Measurements from ENCODE around the gene CCDC70.

The CCDC70 gene

DNA sequence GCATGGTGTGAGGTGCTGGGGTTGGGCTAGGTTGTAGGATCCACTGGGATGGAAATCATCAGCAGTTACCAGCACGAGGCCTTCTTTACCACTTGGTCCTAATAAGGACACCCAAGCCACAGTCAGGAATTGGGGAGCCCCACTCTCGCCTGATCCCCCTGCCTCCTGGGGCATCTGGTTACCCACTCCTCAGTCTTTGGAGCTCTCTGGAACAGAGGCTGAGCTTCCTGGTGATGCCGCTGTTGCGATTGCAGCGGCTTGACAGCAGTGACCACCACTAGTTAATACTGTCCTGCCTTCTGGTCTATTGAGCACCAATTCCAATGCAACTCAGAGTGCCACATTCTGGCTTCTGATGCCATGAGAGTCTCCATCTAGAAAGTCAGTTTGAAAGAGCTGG, 30.2 kb upstream of the CCDC70 start:
- DNase-seq = no peak

DNA sequence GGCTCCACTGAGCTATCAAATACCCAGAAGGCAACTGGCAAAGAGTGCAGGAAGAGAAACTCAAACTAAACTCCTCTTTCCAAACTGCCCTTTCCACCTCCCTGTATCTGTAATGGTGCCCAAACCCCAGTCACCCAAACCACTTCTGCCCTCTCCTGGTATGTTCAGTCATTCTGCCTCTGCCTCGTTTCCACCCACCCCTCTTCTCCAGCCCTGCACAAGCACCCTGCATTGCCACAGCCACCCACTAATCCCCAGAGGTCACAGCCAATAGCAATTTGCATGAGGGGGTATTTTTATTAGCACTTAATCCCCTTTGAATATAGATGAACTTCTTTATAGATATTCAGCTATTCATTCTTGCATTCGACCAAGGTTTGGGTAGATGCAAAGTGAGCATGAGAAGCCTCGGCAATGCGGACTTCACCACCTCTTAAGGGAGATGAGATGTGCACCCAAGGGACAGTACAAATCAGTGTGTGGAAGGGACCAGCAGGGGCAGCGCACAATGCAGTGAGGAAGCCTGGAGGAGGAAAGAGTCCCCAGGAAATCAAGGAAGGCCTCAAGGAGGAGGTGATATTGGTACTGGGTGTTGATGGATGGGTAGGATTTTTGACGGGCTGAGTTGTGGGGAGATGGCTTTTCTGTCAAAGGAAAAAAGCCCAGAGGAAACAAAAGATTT, 29.2 kb upstream of the CCDC70 start:
- DNase-seq = peak; percentile 74

DNA sequence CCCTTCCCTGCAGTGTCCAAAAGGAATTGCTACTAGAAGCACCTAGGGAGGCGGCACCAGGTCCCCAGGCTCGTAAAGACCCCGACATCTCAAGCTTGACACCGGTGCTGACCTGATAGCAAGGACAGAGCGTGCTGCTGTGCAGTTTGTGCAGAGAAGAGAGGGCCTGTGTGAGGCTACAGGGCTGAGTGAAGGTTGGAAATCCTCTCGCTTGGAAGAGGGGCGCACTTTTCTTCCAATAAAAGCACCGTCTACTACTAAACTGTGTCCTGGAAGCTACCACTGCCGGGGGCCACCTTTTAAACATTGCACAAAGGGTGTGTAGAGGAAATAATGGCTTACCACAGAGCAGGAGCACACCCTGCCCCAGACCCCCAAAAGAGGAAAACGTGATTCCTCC, 27.8 kb upstream of the CCDC70 start:
- no peak for DNase-seq

DNA sequence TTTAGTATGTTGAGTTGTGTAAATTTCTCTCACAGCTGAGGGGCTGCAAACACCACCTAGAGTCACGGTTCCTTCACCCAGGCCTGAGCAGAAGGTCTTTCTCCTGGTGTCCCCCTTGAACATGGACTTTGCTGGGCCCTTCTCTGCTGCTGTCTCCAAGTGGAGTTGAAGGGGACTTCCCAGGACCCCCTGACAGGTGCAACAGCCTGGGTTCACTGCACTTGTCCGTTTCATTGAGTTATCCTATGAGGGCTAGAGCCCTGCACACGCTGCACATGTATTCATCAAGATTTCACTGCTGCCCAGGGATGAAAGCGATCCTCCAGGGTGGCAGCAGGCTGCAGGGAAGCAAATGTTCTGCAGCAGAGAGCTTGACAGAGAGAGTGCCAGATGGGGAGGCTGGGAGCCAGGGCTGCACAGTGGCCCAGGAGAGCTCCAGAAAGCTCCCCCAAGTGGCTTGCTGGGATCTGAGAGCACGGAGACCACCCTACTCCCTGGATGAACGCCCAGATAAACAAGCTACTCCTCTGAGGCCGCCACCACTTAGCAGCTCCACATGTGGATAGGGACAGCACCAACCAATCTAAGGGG, 27.1 kb upstream of the CCDC70 start:
- DNase-seq = no peak

DNA sequence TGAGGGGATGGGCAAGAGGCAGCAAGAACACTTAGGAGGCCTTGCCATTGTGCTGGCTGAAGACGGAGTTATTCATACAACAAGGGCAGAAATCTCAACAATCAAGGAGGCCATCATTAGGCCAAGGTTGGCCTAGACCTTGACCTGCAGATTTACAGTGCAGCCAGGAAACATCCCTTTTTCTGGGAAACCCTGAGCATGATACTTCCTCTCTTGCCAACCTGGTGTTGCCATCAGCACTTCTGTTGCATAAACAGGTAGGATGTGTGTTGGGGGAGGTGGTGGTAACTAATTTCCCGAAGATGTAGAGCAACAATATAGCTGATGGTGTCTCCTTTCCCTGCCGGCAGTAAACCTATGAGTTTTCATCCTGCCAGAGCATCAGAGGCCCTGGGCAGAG, 24.8 kb upstream of the CCDC70 start:
- DNase-seq = no peak

DNA sequence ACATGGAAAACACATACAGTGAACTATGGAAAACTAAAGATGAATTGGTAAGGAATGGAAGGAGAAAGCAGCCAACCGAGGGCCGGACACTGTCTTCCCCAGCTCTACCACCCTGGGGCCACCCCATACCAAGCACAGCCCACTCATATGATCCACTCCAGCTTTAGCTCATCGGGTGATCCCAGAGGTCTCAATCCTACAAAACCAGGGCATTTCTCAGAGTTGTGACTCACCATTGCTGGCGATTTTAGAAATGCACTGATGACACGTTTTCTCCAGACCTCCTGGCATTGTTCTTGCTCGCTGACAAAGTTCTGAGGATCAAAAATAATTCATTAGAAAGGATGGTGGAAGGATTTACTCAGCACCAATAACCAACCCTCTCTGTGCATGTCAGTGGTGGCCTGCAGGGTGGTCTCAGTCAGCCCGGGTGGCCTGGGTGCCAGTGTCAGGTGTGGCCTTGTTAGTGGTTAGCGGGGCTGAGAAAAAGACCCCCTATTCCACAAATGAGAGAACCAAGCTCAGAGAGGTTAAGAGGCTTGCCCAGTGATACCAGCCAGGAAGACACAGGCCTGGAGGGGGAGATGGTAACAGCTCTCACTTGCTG, 23.4 kb upstream of the CCDC70 start:
- no peak for DNase-seq

DNA sequence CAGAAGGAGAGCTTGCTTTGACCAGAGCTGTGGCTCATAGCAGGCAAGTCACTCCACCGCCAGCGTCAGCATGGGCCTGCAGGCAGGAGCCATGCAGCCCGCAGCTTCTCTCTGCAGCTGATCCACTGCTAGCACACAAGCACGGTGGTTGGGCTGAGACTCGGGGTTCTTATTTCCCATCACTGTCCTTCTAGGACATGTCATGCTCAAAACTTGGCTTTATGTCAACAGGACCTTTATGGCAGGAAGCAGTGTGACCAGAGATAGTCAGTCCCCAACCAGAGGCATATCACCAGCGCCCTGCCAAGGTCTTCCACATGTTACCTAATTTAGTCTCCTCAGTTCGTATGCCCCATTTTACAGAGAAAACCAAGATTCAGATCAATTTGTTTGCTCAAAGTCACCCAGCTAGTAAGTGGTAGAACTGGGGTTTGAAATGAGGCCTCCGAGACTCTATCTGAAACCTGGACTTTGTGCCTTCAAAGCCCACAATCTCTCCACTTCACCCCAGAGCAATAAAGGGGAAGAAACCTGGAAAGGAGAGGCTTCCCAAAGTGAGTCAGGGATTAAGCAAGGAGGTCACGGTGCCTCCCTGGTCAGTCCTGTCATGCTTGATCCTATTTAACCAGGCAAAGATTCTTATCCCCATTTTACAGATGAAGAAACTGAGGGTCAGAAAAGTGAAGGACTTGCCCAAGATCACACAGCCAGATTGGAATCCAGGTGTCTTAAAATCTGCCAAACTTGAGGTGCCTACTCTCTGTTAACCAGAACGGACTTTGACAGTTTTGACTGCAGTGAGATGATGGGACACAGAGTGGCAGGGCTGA, 21.8 kb upstream of the CCDC70 start:
- no peak for DNase-seq

DNA sequence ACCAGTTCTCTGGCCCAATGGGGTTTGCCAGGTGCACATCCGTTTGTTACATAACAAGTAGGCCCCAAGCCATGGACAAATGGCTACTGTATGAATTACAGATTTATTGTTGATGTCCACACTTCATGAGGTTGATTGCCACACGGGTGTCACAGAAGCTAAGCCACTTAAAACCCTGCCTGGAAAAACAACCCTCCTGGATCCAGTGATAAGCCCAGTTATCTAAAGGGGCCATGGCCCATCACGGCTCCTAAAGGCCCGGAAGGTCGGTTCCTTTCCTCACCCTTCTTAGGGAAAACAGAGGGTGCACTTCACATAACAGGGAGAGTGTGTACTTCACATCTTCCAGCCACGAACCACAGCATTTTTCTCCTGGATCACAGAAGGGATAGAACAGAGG, 20.9 kb upstream of the CCDC70 start:
- no peak for DNase-seq

DNA sequence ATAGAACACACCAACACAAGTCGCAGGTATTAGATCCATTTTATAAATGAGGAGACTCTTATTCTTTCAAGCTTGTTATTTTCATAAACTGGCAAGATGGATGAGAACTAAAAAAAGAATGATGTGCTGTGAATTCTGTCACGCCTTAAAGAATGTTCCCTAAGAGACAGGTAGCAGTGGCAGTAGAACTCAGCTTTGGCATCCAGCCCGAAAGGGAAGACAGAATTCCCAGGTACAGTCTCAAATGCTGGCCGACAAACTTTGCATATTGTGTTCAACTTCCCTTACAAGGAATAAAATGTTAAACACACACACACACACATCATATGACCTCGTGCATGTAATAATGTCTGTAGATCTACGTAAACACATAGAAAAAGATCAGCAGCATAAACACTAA, 20.0 kb upstream of the CCDC70 start:
- no peak for DNase-seq

DNA sequence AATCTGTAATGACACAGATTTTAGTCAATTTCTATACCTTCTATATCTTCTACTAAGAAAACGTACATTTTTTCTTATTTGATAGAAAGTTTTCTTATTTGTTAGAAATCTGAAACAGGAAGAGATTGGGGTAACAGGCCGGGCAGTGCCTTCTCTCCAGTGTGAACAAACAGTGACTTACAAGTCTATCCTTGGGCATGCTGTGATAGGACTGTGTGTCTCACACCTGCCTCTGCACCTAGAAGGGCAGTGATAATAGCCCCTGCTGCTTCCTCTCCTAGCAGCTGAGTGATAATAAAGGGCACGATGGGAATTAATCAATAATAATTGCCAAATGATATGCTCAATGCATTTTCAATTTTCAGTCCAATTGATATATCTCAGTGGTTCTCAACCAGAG, 18.2 kb upstream of the CCDC70 start:
- no peak for DNase-seq

DNA sequence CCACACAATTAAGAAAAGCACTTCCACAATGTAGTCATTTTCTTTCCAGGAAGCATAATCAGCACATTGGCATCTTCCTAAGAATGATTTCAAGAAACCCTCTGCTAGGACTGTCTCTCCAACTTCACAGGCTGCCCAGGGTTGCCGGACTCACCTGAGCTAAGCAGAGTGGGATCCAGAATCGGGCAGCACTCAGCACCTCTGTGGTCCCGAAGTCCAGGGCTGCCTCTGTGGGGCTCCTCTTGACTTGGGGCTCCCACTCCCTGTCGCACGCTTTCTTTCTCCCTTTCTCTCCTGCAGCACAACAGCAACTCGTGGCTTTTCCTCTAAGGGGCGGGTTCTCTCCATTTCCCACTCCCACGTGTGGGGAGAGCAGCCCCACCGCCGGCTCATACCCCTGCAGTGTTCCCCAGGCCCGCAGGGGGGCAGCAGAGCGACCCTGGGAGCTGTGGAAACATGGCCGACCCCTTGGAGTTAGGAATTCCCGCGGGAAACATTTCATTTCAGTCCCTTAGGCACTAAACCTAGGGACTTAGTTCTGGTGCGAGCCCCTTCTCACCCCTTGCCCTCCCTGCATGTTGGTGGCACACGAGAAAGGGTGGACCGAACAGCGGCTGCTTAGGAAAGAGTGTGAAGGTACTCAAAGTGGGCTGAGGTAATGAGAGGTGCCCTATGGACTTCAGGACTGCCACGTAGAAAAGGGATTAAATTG, 16.8 kb upstream of the CCDC70 start, which contains the start of gene TMEM272:
Gene TMEM272, minus strand, starts transcription at position 316 of the 712 bp plus-strand sequence. CDS start 6,647 bp downstream, outside the sequence.
- peak; percentile 65 for DNase-seq

DNA sequence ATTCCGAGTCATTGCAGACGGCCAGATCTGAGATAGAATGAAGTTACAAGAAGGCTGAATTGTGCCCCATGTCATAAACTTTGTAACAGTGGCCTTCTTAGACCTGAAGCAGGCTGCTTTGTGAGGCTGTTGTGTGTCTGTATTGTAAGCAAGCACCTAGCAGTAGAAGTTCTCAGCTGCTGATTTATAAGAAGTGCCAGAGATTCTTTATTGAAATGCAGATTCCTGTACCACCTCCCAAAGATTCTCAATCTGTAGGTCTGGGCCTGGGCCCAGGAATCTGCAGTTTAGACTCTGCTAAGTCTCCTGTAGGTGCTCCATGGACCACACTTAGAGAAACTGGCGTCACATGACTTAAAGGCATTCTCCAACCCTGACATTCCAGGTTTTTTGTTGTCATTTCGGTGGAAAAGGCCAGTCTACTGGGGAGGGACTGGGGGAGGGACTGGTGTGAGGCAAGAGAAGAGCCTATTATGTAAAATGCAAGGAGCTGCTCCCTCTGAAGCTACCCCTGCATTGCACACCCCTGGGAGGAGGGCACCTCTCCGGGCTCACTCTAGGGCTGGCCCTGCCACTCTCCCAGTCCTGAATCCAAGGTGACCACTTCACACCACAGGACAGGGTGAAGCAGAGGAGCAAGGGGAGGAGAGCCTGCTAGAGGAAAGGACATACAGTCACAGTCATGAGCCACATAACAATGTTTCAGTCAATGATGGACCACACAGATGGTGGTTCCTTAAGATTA, 16.0 kb upstream of the CCDC70 start:
- no peak for DNase-seq

DNA sequence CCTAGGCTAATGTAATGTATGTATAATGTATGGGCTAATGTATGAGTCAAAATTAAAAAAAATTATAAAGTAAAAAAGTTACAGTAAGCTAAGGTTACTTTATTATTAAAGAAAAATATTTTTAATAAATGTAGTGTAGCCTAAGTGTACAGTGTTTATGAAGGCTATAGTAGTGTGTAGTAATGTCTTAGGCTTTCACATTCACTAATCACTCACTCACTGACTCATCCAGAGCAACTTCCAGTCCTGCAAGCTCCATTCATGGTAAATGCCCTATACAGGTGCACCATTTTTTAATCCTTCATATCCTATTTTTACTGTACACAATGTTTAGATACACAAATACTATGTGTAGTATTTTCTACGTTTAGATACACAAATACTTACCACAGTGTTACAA, 15.0 kb upstream of the CCDC70 start:
- DNase-seq = no peak

DNA sequence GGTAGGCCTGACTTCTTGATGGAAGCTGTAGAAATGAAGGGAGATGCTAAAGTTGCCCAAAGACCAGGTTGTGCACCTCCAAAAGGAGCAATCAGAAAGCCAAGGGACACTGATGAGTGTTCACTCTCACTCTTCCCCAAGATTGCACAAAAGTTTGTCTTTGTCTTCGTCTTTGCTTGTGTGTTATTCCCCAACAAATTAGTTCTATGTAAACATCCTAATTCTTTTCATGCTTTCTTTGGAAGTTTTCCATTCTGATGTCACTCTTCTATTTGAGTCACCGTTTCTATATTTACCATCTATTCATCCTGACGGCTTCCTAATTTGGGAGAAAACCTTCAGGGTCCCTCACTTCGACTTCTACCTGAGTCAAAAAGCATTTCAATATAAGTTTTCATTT, 13.1 kb upstream of the CCDC70 start:
- DNase-seq = no peak

DNA sequence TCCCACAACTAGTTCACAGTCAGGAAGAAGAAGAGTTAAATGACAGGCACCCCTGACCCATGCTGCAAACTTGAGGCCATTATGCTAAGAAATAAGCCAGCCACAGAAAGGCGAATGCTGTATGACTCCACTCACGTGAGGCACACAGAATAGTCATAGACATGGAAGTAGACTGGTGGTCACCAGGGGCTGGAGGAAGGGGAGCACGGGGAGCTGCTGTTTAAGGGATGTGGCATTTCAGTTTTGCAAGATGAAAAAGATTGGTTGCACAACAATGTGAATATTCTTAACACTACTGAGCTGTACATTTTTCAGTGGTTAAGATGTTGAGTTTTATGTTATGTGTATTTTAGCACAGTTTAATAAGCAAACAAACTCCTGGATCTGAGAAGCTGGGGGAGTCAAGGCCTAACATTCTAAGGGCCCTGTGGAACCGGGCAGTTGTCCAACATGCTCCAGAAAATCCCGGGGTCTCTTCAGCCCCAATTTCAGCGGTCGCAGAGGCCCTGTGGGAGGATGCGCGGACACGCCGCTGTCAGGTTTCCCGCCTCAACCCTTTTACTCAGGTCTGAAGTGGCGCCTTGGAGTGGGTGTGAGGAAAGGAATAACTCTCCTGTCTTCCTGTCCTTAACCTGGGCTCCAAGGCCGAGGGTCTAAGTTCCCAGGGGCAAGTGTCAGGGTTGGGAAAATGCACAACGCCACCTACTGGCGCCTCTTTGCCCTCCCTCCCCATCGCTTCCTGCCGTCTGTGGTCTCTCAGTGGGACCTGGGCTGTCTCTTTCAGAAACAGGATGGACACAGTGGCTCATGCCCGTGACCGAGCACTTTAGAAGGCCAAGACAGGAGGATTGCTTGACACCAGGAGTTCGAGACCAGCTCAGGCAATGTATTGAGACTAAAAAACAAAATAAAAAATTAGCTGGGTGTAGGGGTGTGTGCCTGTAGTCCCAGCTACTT, 12.3 kb upstream of the CCDC70 start:
- peak; percentile 55 for DNase-seq

DNA sequence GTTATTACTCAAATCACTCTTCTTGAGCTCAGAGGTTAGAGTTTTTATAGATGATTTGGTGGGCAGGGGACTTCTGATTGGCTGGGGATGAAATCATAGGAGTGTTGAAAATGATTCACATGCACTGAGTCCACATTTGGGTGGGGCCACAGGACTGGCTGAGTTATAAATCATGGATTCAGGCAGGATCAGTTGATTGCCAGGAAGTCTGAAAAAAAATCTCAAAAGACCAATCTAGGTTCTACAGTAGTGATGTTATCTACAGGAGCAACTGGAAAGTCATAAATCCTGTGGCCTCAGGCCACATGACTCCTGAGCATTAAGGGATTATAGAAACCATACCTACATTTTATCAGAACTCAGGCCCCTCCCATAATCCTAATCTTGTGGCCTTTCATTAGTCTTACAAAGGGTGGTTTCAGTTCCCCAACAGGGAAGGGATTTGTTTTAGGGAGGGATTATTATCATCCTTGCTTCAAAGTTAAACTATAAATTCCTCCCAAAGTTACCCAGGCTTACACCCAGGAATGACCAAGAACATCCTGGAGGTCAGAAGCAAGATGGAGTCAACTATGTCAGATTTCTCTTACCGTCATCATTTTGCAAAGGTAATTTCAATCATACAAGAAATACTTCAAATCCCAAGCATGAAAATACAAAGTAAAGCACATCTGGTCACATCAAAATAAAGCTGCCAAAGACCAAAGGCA, 5.6 kb upstream of the CCDC70 start:
- DNase-seq = no peak

DNA sequence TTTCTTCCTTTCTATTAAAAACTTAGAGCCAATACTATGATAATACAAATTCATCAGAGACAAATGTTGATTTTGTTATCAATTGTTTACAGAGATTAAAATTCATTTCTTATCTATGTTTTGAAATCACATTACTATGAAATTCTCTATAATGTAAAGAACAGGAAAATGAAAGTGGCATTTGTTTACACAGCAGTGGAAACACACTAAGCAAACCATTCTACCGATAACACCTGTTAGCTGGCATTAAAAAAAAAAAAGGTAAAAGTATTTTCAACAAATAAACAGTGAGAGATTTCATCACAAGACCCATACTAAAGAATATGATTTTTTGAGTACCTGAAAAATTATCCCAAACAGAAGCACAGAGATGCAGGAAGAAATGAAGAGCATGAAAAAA, 4.8 kb upstream of the CCDC70 start:
- no peak for DNase-seq

DNA sequence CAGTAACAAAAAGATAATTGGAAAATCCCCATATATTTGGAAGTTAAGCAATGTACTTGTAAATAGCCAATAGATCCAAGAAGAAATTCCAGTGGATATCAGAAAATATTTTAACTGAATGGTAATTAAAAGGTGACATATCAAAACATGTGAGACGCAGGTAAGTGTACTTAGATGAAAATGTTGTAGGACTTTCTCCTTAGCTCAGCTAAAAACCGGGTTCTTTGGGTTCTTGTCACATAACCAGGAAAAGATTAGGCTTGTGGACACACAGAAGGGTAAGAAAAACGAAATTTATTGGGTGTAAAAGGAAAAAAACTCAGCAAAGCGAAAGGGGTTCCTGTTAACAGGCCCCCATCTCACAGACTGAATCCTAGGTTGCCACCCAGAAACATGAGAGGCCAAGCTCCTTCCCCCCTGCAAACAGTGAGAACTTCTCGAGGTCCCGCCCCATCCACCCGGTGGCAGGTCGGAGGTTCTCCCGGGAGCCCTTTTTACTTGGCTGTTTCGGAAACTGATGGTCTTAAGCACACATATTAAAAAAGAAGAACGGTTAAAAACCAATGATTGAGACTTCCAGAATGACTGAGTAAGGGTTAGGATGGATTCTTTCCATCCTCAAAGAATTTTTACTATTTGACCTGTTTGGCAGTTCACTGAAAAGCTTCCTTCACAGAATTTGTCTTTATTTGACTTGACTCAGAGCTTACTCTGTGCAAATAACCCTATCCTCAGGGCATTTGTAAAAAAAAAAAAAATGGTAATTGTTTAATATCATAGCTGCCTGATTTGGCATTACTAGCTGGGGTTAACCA, 3.1 kb upstream of the CCDC70 start:
- DNase-seq = no peak

DNA sequence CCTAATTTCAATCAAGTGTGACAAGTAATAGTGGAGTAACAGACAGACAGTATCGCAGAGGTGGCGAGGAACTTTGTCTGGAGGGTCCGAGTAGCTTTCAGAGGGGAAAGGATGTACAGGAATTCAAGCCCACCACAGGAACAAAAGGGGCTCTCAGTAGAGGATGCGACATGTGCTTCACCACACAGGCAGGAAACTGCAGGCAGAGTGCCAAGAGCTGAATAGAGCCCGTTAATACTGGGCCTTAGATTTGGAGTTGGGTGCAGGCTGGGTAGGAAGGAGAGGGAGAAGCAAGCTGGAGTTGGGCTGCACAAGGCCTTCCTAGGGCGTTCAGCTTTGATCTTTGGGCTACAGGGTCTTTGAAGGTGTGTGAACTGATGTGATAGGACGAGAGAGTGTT, 1.2 kb downstream of the CCDC70 start:
- peak; percentile 8 for DNase-seq

Measured in CD4-positive, alpha-beta T cell treated with Interleukin-17A for 4 hours (primary cell).